Endothelial cell (in vitro differentiated cells): ENCODE measurements around the gene MOB3C. TPM values are rescaled to one million over a fixed set of nuclear protein-coding genes. Genes with fewer than 3 reads are reported as not detected.

Source experiments
- DNase-seq: peaks from one replicate; pipeline ENCODE4 v3.0.0; 2021; ENCODE audit warnings: low spot score
- H3K27ac Mint-ChIP-seq: one replicate; pipeline ENCODE4 v1.8.0; 2021; ENCODE audit warnings: mixed read lengths, inconsistent platforms; ENCODE audit not compliant: unreplicated experiment
- H3K27me3 Mint-ChIP-seq: one replicate; pipeline ENCODE4 v1.8.0; 2021; ENCODE audit warnings: mild to moderate bottlenecking, moderate library complexity, mixed read lengths, inconsistent platforms; ENCODE audit not compliant: unreplicated experiment
- H3K36me3 Mint-ChIP-seq: one replicate; pipeline ENCODE4 v1.8.0; 2021; ENCODE audit warnings: mild to moderate bottlenecking, low read depth, mixed read lengths, inconsistent platforms; ENCODE audit not compliant: unreplicated experiment
- H3K4me1 Mint-ChIP-seq: one replicate; pipeline ENCODE4 v1.8.0; 2021; ENCODE audit warnings: mild to moderate bottlenecking, mixed read lengths, inconsistent platforms; ENCODE audit not compliant: unreplicated experiment
- H3K4me3 Mint-ChIP-seq: one replicate; pipeline ENCODE4 v1.8.0; 2021; ENCODE audit warnings: mild to moderate bottlenecking, mixed read lengths, inconsistent platforms; ENCODE audit not compliant: unreplicated experiment
- H3K9me3 Mint-ChIP-seq: one replicate; pipeline ENCODE4 v1.8.0; 2021; ENCODE audit warnings: mixed read lengths, inconsistent platforms; ENCODE audit not compliant: unreplicated experiment
- CTCF ChIP-seq: fragments of 200-600 bp; sonication (generic); IDR thresholded peaks from one replicate; pipeline ENCODE4 v1.5.0; 2021; ENCODE audit warnings: antibody characterized with exemption; ENCODE audit not compliant: unreplicated experiment
- total RNA-seq: library from RNA; stranded (reverse); fragmentation: NEBNext Ultra II Directional; extraction: Animal tissue kit (Norgen Biotek cat#: 25700); gene quantifications from one replicate; pipeline ENCODE4 v1.2.1, GENCODE V29; 2021; ENCODE audit not compliant: unreplicated experiment

MOB3C gene
- total RNA-seq, 1 donor from 2014 or later, result 80.7 TPM

GRCh38 chr1:46603481-46603857, 13.1 kb downstream of the MOB3C start:
- DNase-seq, result no peak
- H3K4me1 Mint-ChIP-seq, result peaks cover 47% of the 10 kb centered on the region
- no peaks in the 10 kb centered on the region for H3K9me3 Mint-ChIP-seq
- peak overlapping the region; percentile 42 for H3K27ac Mint-ChIP-seq
- TF ChIP-seq CTCF, result no peak
- peak overlapping the region; percentile 92 for H3K4me3 Mint-ChIP-seq
- peaks cover 29% of the 10 kb centered on the region for H3K36me3 Mint-ChIP-seq
- H3K27me3 Mint-ChIP-seq, result peaks cover 12% of the 10 kb centered on the region

GRCh38 chr1:46601257-46602007, 15.2 kb downstream of the MOB3C start:
- Mint-ChIP-seq H3K27me3 (peaks cover 12% of the 10 kb centered on the region), H3K4me1 (peaks cover 37% of the 10 kb centered on the region), H3K9me3 (no peaks in the 10 kb centered on the region), H3K27ac (no peak overlapping the region), H3K36me3 (peaks cover 14% of the 10 kb centered on the region), H3K4me3 (no peak overlapping the region)
- no peak for DNase-seq
- TF ChIP-seq CTCF, result no peak

GRCh38 chr1:46599059-46599970, 17.3 kb downstream of the MOB3C start:
- H3K27ac Mint-ChIP-seq, result no peak overlapping the region
- H3K4me1 Mint-ChIP-seq, result peaks cover 25% of the 10 kb centered on the region
- no peak for DNase-seq
- no peaks in the 10 kb centered on the region for H3K9me3 Mint-ChIP-seq
- peaks cover 11% of the 10 kb centered on the region for H3K27me3 Mint-ChIP-seq
- TF ChIP-seq CTCF, result no peak
- H3K36me3 Mint-ChIP-seq, result peaks cover 12% of the 10 kb centered on the region
- no peak overlapping the region for H3K4me3 Mint-ChIP-seq

GRCh38 chr1:46596846-46597245, 19.8 kb downstream of the MOB3C start:
- Mint-ChIP-seq H3K27me3 (peaks cover 10% of the 10 kb centered on the region), H3K4me1 (peaks cover 15% of the 10 kb centered on the region), H3K4me3 (no peak overlapping the region), H3K9me3 (no peaks in the 10 kb centered on the region), H3K27ac (no peak overlapping the region), H3K36me3 (peaks cover 28% of the 10 kb centered on the region)
- DNase-seq, result no peak
- TF ChIP-seq CTCF, result no peak

- Mint-ChIP-seq H3K36me3 (peaks cover 31% of the 10 kb centered on the region), H3K27me3 (peaks cover 5% of the 10 kb centered on the region), H3K4me1 (peaks cover 12% of the 10 kb centered on the region), H3K27ac (no peak overlapping the region), H3K9me3 (no peaks in the 10 kb centered on the region), H3K4me3 (peak overlapping the region; percentile 27)
- no peak for DNase-seq
- no peak for TF ChIP-seq CTCF
Observed at GRCh38 chr1:46596036-46596435, 20.6 kb downstream of the MOB3C start.
